ENCODE measurements around the gene TUBB4A. TPM values are rescaled to one million over a fixed set of nuclear protein-coding genes. Genes with fewer than 3 reads are reported as not detected.

TUBB4A gene
- total RNA-seq, 1 experiment from 2014 or later: 18.5 TPM

GRCh38 chr19:6473647-6474046, 28.5 kb downstream of the TUBB4A start:
- Mint-ChIP-seq H3K27me3 (ENCODE audit: low read depth) (peaks cover 30% of the 10 kb centered on the region), H3K27ac (no peak overlapping the region), H3K9me3 (no peaks in the 10 kb centered on the region), H3K4me1 (peaks cover 4% of the 10 kb centered on the region; the same call in 1 of the 2 replicates), H3K4me3 (no peak overlapping the region), H3K36me3 (no peaks in the 10 kb centered on the region)
- CTCF ChIA-PET: no interaction called here
- ATAC-seq (no peak), DNase-seq (ENCODE audit: low spot score) (no peak)
- TF ChIP-seq HMGA2 (CRISPR knock-in tag; IDR thresholded peaks at IDR 0.05) (no peak), USF1 (CRISPR knock-in tag; IDR thresholded peaks at IDR 0.05) (no peak), NR1H2 (CRISPR knock-in tag; IDR thresholded peaks at IDR 0.05) (no peak), PRRX2 (CRISPR knock-in tag; IDR thresholded peaks at IDR 0.05) (no peak), NFYB (CRISPR knock-in tag; conservative IDR thresholded peaks at IDR 0.05; ENCODE audit: low read depth) (no peak), ZNF121 (CRISPR knock-in tag; IDR thresholded peaks at IDR 0.05) (no peak), TCF7 (CRISPR knock-in tag; IDR thresholded peaks at IDR 0.05; ENCODE audit: low read depth) (no peak), KAT7 (CRISPR knock-in tag; IDR thresholded peaks at IDR 0.05; ENCODE audit: borderline replicate concordance) (no peak), NFE2L1 (CRISPR knock-in tag; IDR thresholded peaks at IDR 0.05) (no peak), FOXP1 (CRISPR knock-in tag; IDR thresholded peaks at IDR 0.05; ENCODE audit: borderline replicate concordance) (no peak), ELF4 (CRISPR knock-in tag; IDR thresholded peaks at IDR 0.05; ENCODE audit: low read depth) (no peak), ZNF138 (CRISPR knock-in tag; conservative IDR thresholded peaks at IDR 0.05) (no peak), JUN (CRISPR knock-in tag; IDR thresholded peaks at IDR 0.05) (no peak), NR2C2 (CRISPR knock-in tag; IDR thresholded peaks at IDR 0.05) (no peak), ERG (CRISPR knock-in tag; IDR thresholded peaks at IDR 0.05) (no peak), MLX (CRISPR knock-in tag; IDR thresholded peaks at IDR 0.05) (no peak)
- POLR2A ChIA-PET: no interaction called here

GRCh38 chr19:6472713-6473112, 29.4 kb downstream of the TUBB4A start:
- ATAC-seq (no peak), DNase-seq (ENCODE audit: low spot score) (no peak)
- no peak overlapping the region for H3K27ac Mint-ChIP-seq
- H3K27me3 Mint-ChIP-seq (ENCODE audit: low read depth): peaks cover 30% of the 10 kb centered on the region
- ChIA-PET CTCF (interaction anchor here (1.4 kb wide), 1 partner anchor 9 kb away, joined by 3 read pairs; the partner anchor contains the start of gene DENND1C), POLR2A (no interaction called here)
- H3K9me3 Mint-ChIP-seq: no peaks in the 10 kb centered on the region
- H3K36me3 Mint-ChIP-seq: no peaks in the 10 kb centered on the region; the same call in 1 of the 2 replicates
- H3K4me1 Mint-ChIP-seq: peaks cover 7% of the 10 kb centered on the region; the same call in 1 of the 2 replicates
- no peak overlapping the region for H3K4me3 Mint-ChIP-seq
- TF ChIP-seq TEAD1 (CRISPR knock-in tag; IDR thresholded peaks at IDR 0.05) (no peak), E2F5 (CRISPR knock-in tag; IDR thresholded peaks at IDR 0.05) (no peak), CREB1 (CRISPR knock-in tag; IDR thresholded peaks at IDR 0.05) (no peak), ZNF396 (CRISPR knock-in tag; IDR thresholded peaks at IDR 0.05; ENCODE audit: borderline replicate concordance) (no peak), ZNF532 (CRISPR knock-in tag; IDR thresholded peaks at IDR 0.05; ENCODE audit: borderline replicate concordance) (no peak), ZBTB43 (CRISPR knock-in tag; IDR thresholded peaks at IDR 0.05) (no peak), NFE2L1 (CRISPR knock-in tag; IDR thresholded peaks at IDR 0.05) (no peak), AFF4 (CRISPR knock-in tag; IDR thresholded peaks at IDR 0.05; ENCODE audit: borderline replicate concordance) (no peak)
